IMR-90 (cell line): ENCODE results near the gene SNCG. TPM values are rescaled to one million over a fixed set of nuclear protein-coding genes. Genes with fewer than 3 reads are reported as not detected.

Source experiments
- ATAC-seq: fragments of 200-7000 bp; cut with Tn5 transposase; 2 replicates; pipeline ENCODE4 v1.9.1; 2020; ENCODE audit warnings: low read depth, mild to moderate bottlenecking, moderate library complexity
- BruUV-seq: library from RNA; stranded (reverse); fragments of 400-500 nt; replicated peaks from 2 replicates; lab custom pipeline; 2021; lab: Mats Ljungman, UMichigan
- CTCF ChIA-PET: fragments of 300-600 bp; formaldehyde crosslinking; extraction: SDS; loops from one replicate; lab custom pipeline; 2021; ENCODE audit warnings: antibody characterized with exemption; lab: Yijun Ruan, JAX
- POLR2A ChIA-PET: fragments of 300-600 bp; sonication (Branson Sonifier 250); formaldehyde crosslinking; loops from one replicate; lab custom pipeline; 2022; ENCODE audit warnings: antibody characterized with exemption; ENCODE audit not compliant: unreplicated experiment; lab: Charles Lee
- DNase-seq: peaks from one replicate; pipeline ENCODE4 v3.0.0; 2013
- H2AFZ ChIP-seq: replicated peaks from 2 replicates; pipeline ENCODE3; 2013; ENCODE audit warnings: low read length, mild to moderate bottlenecking; ENCODE audit not compliant: poor library complexity
- H2AK5ac ChIP-seq: 2 replicates; pipeline ENCODE4 v1.6.1; 2013; ENCODE audit warnings: low read depth, low read length, inconsistent platforms
- H2AK9ac ChIP-seq: replicated peaks from 2 replicates; pipeline ENCODE3; 2013; ENCODE audit warnings: mild to moderate bottlenecking, low read depth, low read length, moderate library complexity; ENCODE audit not compliant: poor library complexity
- H2BK120ac ChIP-seq: 2 replicates; pipeline ENCODE4 v1.6.1; 2013; ENCODE audit warnings: low read depth, low read length, inconsistent platforms
- H2BK15ac ChIP-seq: 3 replicates; pipeline ENCODE4 v1.6.1; 2013; ENCODE audit warnings: low read depth, low read length, inconsistent platforms
- H2BK20ac ChIP-seq: 2 replicates; pipeline ENCODE4 v1.6.1; 2013; ENCODE audit warnings: low read depth, mild to moderate bottlenecking, inconsistent platforms, low read length, moderate library complexity
- H2BK5ac ChIP-seq: 2 replicates; pipeline ENCODE4 v1.6.1; 2013; ENCODE audit warnings: mild to moderate bottlenecking, low read depth, low read length, inconsistent platforms; ENCODE audit not compliant: poor library complexity, severe bottlenecking
- H3K14ac ChIP-seq: replicated peaks from 2 replicates; pipeline ENCODE4 v1.6.1; 2013; ENCODE audit warnings: low read depth, low read length, inconsistent platforms
- H3K18ac ChIP-seq: 2 replicates; pipeline ENCODE4 v1.6.1; 2013; ENCODE audit warnings: low read depth, low read length, control low read depth
- H3K23ac ChIP-seq: 2 replicates; pipeline ENCODE4 v1.6.1; 2013; ENCODE audit warnings: low read depth, low read length, inconsistent platforms
- H3K27ac ChIP-seq: 2 replicates; pipeline ENCODE4 v1.5.1; 2013; ENCODE audit warnings: mild to moderate bottlenecking, control low read depth, low read length; ENCODE audit not compliant: insufficient read depth
- H3K27me3 ChIP-seq: 2 replicates; pipeline ENCODE4 v1.6.1; 2013; ENCODE audit warnings: low read length; ENCODE audit not compliant: control insufficient read depth, insufficient read depth
- H3K36me3 ChIP-seq: 2 replicates; pipeline ENCODE4 v1.6.1; 2013; ENCODE audit warnings: low read length, mixed read lengths; ENCODE audit not compliant: control insufficient read depth, insufficient read depth
- H3K4ac ChIP-seq: 2 replicates; pipeline ENCODE4 v1.6.1; 2013; ENCODE audit warnings: low read depth, low read length, inconsistent platforms
- H3K4me1 ChIP-seq: 2 replicates; pipeline ENCODE4 v1.6.1; 2013; ENCODE audit warnings: low read length, mixed read lengths; ENCODE audit not compliant: control insufficient read depth, insufficient read depth
- H3K4me2 ChIP-seq: 2 replicates; pipeline ENCODE4 v1.6.1; 2013; ENCODE audit warnings: low read depth, mild to moderate bottlenecking, control low read depth, low read length, moderate library complexity
- H3K4me3 ChIP-seq: 2 replicates; pipeline ENCODE4 v1.5.1; 2013; ENCODE audit warnings: low read depth, mild to moderate bottlenecking, control low read depth, low read length, moderate library complexity; ENCODE audit not compliant: insufficient read depth
- H3K56ac ChIP-seq: 2 replicates; pipeline ENCODE4 v1.6.1; 2013; ENCODE audit warnings: low read length, inconsistent platforms; ENCODE audit not compliant: insufficient read depth; ENCODE audit errors: extremely low read depth
- H3K79me1 ChIP-seq, 2 experiments: 2 replicates each; pipeline ENCODE4 v1.6.1; 2013; ENCODE audit warnings: low read length in 2 of 2, inconsistent platforms in 1 of 2, low read depth in 1 of 2
- H3K9ac ChIP-seq: 2 replicates; pipeline ENCODE4 v1.6.1; 2013; ENCODE audit warnings: low read depth, low read length, control low read depth
- H3K9me1 ChIP-seq: 2 replicates; pipeline ENCODE4 v1.6.1; 2013; ENCODE audit warnings: low read length, inconsistent platforms; ENCODE audit not compliant: insufficient read depth
- H3K9me3 ChIP-seq: 2 replicates; pipeline ENCODE4 v1.6.1; 2013; ENCODE audit warnings: low read length; ENCODE audit not compliant: control insufficient read depth, insufficient read depth
- H4K20me1 ChIP-seq: 2 replicates; pipeline ENCODE4 v1.6.1; 2013; ENCODE audit warnings: low read length, inconsistent platforms; ENCODE audit not compliant: insufficient read depth
- H4K5ac ChIP-seq: 2 replicates; pipeline ENCODE4 v1.6.1; 2013; ENCODE audit warnings: mild to moderate bottlenecking, low read depth, low read length, control low read depth
- H4K8ac ChIP-seq, 2 experiments: 2 replicates each; pipeline ENCODE4 v1.6.1; 2013; ENCODE audit warnings: low read depth in 2 of 2, low read length in 2 of 2, control low read depth in 1 of 2, inconsistent platforms in 1 of 2
- H4K91ac ChIP-seq: 2 replicates; pipeline ENCODE4 v1.6.1; 2013; ENCODE audit warnings: low read depth, low read length, inconsistent platforms; ENCODE audit not compliant: insufficient read depth
- BHLHE40 ChIP-seq: fragments of 150-350 bp; IDR thresholded peaks from 2 replicates; pipeline ENCODE4 v1.6.1; 2016; ENCODE audit warnings: mild to moderate bottlenecking, low read depth, low read length
- CEBPB ChIP-seq: IDR thresholded peaks from 2 replicates; pipeline ENCODE4 v1.6.1; 2012; ENCODE audit warnings: low read depth, low read length, improper control_type of control experiment
- CHD1 ChIP-seq: IDR thresholded peaks from 2 replicates; pipeline ENCODE4 v1.6.1; 2012; ENCODE audit warnings: low read depth, low read length, improper control_type of control experiment
- ELK1 ChIP-seq: fragments of 150-350 bp; IDR thresholded peaks from 2 replicates; pipeline ENCODE4 v1.6.1; 2016; ENCODE audit warnings: low read depth, mild to moderate bottlenecking, low read length, moderate library complexity, borderline replicate concordance
- FOS ChIP-seq: fragments of 150-350 bp; IDR thresholded peaks from 2 replicates; pipeline ENCODE4 v1.6.1; 2016; ENCODE audit warnings: low read depth, low read length
- MAFK ChIP-seq: IDR thresholded peaks from 2 replicates; pipeline ENCODE4 v1.6.1; 2012; ENCODE audit warnings: low read depth, low read length, improper control_type of control experiment
- MAZ ChIP-seq: IDR thresholded peaks from 2 replicates; pipeline ENCODE4 v1.6.1; 2012; ENCODE audit warnings: low read depth, mild to moderate bottlenecking, low read length, improper control_type of control experiment, moderate library complexity, borderline replicate concordance
- MXI1 ChIP-seq: IDR thresholded peaks from 2 replicates; pipeline ENCODE4 v1.6.1; 2012; ENCODE audit warnings: low read depth, mild to moderate bottlenecking, low read length, moderate library complexity, borderline replicate concordance
- NFE2L2 ChIP-seq: fragments of 150-350 bp; IDR thresholded peaks from 2 replicates; pipeline ENCODE4 v1.6.1; 2016; ENCODE audit warnings: low read depth, mild to moderate bottlenecking, low read length
- POLR2A ChIP-seq: IDR thresholded peaks from 2 replicates; pipeline ENCODE4 v1.6.1; 2012; ENCODE audit warnings: mild to moderate bottlenecking, low read depth, low read length
- RAD21 ChIP-seq: IDR thresholded peaks from 2 replicates; pipeline ENCODE4 v1.6.1; 2012; ENCODE audit warnings: low read length, improper control_type of control experiment
- RCOR1 ChIP-seq: IDR thresholded peaks from 2 replicates; pipeline ENCODE4 v1.6.1; 2012; ENCODE audit warnings: mild to moderate bottlenecking, low read length, improper control_type of control experiment; ENCODE audit not compliant: insufficient replicate concordance
- RFX5 ChIP-seq: IDR thresholded peaks from 2 replicates; pipeline ENCODE4 v1.8.0; 2012; ENCODE audit warnings: low read depth, mild to moderate bottlenecking, low read length, moderate library complexity
- SMC3 ChIP-seq: fragments of 150-350 bp; IDR thresholded peaks from 2 replicates; pipeline ENCODE4 v1.6.1; 2016; ENCODE audit warnings: low read depth, mild to moderate bottlenecking, antibody characterized with exemption, low read length, moderate library complexity
- whole genome bisulfite sequencing, 2 experiments: methylation state at CpG; one replicate each; pipeline versions ENCODE4 v1.1.5 to v1.1.7; 2013; ENCODE audit warnings: missing lambda C conversion rate in 2 of 2; ENCODE audit not compliant: insufficient read length in 1 of 2; ENCODE audit errors: extremely low coverage in 2 of 2; 5-methylcytosine and 5-hydroxymethylcytosine counted together
- dilution Hi-C: fragments of 300-500 bp; cut with HindIII; formaldehyde crosslinking; loops from one replicate; pipeline ENCODE4 v1.14.3; 2018; ENCODE audit warnings: low sequenced_read_pairs; ENCODE audit not compliant: unreplicated experiment
- in situ Hi-C: fragments of 300-500 bp; cut with MboI; formaldehyde crosslinking; loops from 3 replicates; pipeline ENCODE4 v1.14.3; 2019; ENCODE audit warnings: low sequenced_read_pairs, inconsistent platforms, mixed read lengths
- intact Hi-C: fragments of 100-400 bp; cut with micrococcal nuclease; formaldehyde crosslinking; loops from 2 replicates; pipeline ENCODE4 v1.10.0; 2022
- polyA plus RNA-seq, 3 experiments: library from polyadenylated mRNA; depleted of rRNA; stranded (reverse); fragments of >200 nt; gene quantifications; 2 replicates each; pipeline ENCODE4 v1.2.3, GENCODE V29; 2012; ENCODE audit warnings: low replicate concordance in 1 of 3
- total RNA-seq: library from RNA; depleted of rRNA; stranded (reverse); fragments of >200 nt; gene quantifications from 2 replicates; pipeline ENCODE4 v1.2.3, GENCODE V29; 2012
- TF ChIP-seq, protein P1 (sequence below): fragments of 150-350 bp; IDR thresholded peaks from 2 replicates; pipeline ENCODE4 v1.6.1; 2017; ENCODE audit warnings: mild to moderate bottlenecking, antibody characterized with exemption, low read length, low read depth

Gene SNCG
- total and polyA plus RNA-seq, 2 of the 4 experiments (the other 2 are of a cell fraction) = 10.6 to 19.0 TPM

DNA sequence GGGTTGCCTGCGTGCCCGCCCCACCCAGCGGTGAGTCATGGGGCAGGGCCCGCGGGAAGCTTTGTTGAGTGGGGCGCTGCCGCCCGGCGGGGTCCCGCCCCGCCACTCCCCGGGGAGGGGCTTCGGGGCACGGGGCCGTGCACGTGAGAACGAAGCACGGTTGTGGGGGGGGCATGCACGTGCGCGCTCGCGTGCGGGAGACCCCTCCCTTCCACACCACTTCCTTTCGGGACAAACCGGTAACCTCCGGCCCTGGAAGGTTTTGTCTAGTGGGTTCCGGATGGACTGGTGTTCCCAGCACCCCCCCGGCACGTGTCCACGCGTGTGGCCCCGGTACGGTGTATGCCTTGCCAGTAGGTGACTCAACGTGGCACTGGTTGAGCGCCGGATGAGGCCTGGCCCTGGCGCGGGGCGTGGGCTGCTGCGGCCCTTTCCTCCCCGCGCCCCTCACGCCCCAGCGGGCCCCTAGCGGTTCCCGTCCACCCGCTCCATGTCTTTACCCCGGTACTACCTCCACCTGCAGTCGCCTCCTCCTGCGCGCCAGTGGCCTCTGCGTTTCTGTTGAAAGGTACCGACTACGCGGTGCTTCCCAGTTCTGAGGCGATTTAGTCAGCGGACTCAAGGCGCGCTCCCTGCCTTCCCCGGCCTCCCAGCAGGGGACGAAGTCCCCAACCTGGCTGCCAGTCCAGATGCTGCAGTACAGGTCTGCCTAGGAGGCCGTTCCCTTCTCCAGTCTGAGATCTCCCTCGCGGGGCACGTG, 13.0 kb downstream of the SNCG start:
- dilution Hi-C loops (no loop called here), in situ Hi-C loops (no loop called here), intact Hi-C loops (no loop called here)
- Histone ChIP-seq H2BK15ac (peak overlapping the region; percentile 72), H3K4me1 (peaks cover 35% of the 10 kb centered on the region), H2AK9ac (peak overlapping the region; percentile 99), H3K23ac (peak overlapping the region; percentile 67; the same call in 1 of the 2 replicates), H3K36me3 (no peaks in the 10 kb centered on the region), H3K4ac (peak overlapping the region; percentile 95), H2BK20ac (peak overlapping the region; percentile 31), H2AFZ (peak overlapping the region; percentile 92), H2AK5ac (peak overlapping the region; percentile 96), H3K14ac (peak overlapping the region; percentile 30), H3K4me2 (peak overlapping the region; percentile 97), H3K9ac (peak overlapping the region; percentile 93), H3K56ac (peak overlapping the region; percentile 68), H3K18ac (peak overlapping the region; percentile 67), H4K8ac (peak overlapping the region; percentile 80 to 91), H3K27me3 (no peaks in the 10 kb centered on the region), H2BK5ac (peak overlapping the region; percentile 82), H4K5ac (peak overlapping the region; percentile 85), H3K9me1 (peaks cover 17% of the 10 kb centered on the region), H3K27ac (peak overlapping the region; percentile 92), H3K9me3 (no peaks in the 10 kb centered on the region), H4K91ac (peak overlapping the region; percentile 98), H4K20me1 (no peaks in the 10 kb centered on the region; the same call in 1 of the 2 replicates), H3K79me1 (peaks cover 0 to 38% of the 10 kb centered on the region in 2 experiments; a peak in 3 of 4 replicates), H2BK120ac (peak overlapping the region; percentile 88), H3K4me3 (peak overlapping the region; percentile 75)
- peak; percentile 79 for ATAC-seq
- ChIA-PET CTCF (no interaction called here), POLR2A (interaction anchor here (0.6 kb wide), 1 partner anchor 17 kb away, joined by 6 read pairs; no protein-coding TSS in a partner anchor)
- DNase-seq = peak; percentile 85
- no TSS peak for BruUV-seq
- 27% methylated on average over 19 of the region's 66 CpGs; no CpG with 5 or more reads in 1 of the 2 experiments for WGBS, 2 experiments
- peak; percentile 77 for TF ChIP-seq FOS
- no peak for TF ChIP-seq CHD1
- no peak for TF ChIP-seq RCOR1
- TF ChIP-seq NFE2L2 = peak; percentile 43; the same call in 1 of the 2 replicates
- no peak for TF ChIP-seq RAD21
- TF ChIP-seq RFX5 = no peak
- TF ChIP-seq SMC3 = no peak
- TF ChIP-seq MXI1 = peak; percentile 49; the same call in 1 of the 2 replicates
- no peak for TF ChIP-seq POLR2A
- TF ChIP-seq ELK1 = no peak
- TF ChIP-seq BHLHE40 = peak; percentile 99
- peak; percentile 72; the same call in 1 of the 2 replicates for TF ChIP-seq MAZ
- TF ChIP-seq, protein P1, sequence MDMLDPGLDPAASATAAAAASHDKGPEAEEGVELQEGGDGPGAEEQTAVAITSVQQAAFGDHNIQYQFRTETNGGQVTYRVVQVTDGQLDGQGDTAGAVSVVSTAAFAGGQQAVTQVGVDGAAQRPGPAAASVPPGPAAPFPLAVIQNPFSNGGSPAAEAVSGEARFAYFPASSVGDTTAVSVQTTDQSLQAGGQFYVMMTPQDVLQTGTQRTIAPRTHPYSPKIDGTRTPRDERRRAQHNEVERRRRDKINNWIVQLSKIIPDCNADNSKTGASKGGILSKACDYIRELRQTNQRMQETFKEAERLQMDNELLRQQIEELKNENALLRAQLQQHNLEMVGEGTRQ = peak; percentile 61
- no peak for TF ChIP-seq MAFK
- TF ChIP-seq CEBPB = no peak
